ENCODE measurements around the gene HIP1.

- TF ChIP-seq CTCF (IDR thresholded peaks at IDR 0.05; ENCODE audit: insufficient read depth, low read length, poor library complexity, severe bottlenecking) (no peak), EZH2phosphoT487 (conservative IDR thresholded peaks at IDR 0.05; ENCODE audit: low read length) (no peak)
Observed at GRCh38 chr7:75654855-75655254, 83.9 kb downstream of the HIP1 start.

Measured in SU-DHL-6 (cell line).